Glomerular visceral epithelial cell (primary cell): Measurements from ENCODE around the gene MXD4.
A peak's percentile ranks its signal among the peaks of the same experiment; 100 is the strongest.
"Not testable (repeated sequence)": the region's sequence is repeated elsewhere in the genome, so short reads cannot be mapped to it uniquely, and the experiment has no call there.

Source experiments
- DNase-seq: peaks from one replicate; pipeline ENCODE4 v3.0.0-alpha.2; 2016; ENCODE audit errors: extremely low spot score

Gene MXD4

DNA sequence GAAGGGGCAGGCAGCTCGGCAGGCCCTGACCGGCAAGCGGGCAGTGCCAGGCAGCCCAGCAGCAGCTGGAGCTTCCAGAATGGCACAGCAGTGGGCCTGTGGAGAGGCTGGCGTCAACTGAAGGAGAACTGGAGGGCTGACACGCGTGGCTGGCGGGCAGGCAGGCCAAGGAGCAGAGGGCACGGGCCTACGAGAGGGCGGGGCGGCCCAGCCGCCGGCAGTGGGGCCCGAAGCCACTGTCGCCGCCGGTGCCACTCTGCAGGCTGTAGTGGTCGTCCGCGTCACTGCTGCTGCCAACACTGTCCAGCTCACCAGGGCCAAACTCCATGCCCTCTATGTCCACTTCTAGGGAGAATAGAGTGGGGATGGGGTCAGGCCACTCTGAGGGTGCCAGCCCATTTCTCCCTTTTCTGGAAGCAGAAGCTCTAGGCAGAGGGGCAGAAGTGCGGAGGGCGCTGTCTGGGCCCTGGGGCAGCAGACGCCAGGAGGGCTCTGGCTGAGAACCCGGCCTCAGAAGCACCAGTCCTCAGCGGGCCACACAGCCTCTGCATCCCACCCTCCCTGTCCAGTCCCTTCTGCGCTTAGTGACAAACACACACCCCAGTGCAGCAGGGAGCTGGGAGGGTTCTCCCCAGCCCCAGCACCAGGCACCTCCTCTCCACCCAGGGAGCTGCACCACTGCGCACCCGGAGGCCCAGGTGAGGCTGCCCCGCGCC lies 11.4 kb downstream of the MXD4 start:
- no peak for DNase-seq

DNA sequence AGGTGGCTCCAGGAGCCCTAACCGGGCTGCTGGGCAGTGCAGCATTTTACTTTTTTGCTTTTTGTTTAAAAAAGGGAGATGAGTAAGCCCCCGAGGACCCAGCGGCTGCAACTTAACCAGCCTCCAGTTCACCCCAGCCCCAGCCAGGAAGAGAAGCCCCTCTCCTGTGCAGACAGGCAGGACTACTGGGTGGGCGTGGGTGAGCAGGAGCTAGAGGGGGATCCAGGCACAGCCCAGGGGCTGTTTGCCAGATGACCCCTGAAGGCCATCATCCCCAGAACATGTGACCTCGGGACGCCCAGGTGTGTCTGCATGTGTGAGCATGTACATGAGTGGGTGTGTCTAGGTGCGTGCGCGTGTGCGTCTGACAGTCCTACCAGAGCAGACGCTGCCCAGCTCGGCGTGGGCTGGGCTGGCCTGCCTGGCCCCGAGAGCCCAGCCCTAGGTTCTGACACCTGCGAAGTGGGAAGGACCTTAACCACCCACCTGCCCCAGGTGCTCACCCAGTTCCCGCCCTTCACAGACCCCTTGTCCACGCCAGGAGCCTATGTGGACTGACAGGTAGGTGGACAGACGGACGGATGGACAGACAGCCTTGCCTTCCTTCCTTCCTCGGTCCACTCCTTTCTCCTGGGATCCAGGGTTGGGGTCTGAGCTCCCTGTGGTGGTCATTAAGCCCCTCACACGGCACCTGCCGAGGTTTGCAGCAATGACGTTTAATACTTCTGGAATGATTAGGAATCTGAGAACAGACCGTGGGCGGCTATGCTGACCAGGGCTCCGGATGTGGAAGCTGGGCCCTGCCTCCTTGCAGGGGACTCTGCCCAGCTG lies 12.2 kb downstream of the MXD4 start:
- no peak for DNase-seq

DNA sequence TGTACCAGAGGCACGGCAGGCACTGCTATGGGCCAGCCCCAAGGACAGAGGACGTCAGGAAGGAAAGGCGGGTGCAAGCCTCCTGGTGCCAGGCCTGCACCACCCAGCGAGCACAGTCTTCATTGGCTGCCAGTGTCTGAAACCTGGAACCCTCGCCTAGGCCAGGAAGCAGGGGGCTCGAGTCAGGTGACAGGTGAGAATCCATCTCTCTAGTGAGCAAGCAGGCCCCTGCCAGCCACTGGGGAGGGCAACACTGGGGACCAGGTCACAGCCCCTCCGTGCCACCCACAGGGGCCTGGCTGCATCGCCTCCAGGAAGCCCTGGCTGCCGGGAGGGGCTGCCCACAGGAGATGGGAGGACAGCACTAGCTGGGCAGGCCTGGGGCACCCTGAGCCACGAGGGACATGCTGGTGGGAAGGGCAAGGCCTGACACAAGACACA lies 13.1 kb downstream of the MXD4 start:
- DNase-seq: no peak

DNA sequence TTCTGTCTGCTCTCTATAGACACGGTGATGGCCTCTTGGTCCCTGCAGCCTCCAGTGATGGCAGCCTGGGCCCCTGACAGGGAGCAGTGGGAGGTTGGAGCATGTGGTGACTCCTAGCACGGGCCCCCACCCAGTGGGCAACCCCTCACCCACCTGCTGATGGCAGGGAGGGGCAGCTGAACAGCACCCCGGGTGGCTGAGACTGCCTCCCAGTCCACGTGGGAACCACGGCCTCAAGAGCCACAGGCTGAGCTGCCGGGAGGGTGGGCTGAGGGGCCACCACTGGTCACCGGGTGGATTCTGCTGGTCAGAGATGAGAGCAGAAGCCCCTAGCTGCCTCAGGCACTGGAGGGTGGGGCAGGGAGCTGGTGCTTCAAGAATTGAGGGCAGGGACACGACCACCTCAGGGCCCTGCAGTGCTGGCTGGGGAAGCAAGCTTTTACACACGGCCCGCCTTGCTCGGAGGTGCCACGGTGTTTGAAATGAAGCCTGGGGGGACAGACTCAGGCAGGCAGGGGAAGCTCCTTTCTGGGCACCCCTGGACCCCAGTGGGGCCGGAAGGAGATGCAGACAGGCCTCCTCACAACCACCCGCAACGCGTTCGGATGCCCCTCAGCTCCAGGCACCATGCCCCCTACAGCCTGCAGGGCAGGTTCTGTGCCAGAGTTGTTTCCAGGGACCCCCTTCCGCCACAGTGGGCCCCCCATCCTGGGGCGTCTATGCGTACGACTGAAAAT lies 13.7 kb downstream of the MXD4 start:
- DNase-seq: no peak

DNA sequence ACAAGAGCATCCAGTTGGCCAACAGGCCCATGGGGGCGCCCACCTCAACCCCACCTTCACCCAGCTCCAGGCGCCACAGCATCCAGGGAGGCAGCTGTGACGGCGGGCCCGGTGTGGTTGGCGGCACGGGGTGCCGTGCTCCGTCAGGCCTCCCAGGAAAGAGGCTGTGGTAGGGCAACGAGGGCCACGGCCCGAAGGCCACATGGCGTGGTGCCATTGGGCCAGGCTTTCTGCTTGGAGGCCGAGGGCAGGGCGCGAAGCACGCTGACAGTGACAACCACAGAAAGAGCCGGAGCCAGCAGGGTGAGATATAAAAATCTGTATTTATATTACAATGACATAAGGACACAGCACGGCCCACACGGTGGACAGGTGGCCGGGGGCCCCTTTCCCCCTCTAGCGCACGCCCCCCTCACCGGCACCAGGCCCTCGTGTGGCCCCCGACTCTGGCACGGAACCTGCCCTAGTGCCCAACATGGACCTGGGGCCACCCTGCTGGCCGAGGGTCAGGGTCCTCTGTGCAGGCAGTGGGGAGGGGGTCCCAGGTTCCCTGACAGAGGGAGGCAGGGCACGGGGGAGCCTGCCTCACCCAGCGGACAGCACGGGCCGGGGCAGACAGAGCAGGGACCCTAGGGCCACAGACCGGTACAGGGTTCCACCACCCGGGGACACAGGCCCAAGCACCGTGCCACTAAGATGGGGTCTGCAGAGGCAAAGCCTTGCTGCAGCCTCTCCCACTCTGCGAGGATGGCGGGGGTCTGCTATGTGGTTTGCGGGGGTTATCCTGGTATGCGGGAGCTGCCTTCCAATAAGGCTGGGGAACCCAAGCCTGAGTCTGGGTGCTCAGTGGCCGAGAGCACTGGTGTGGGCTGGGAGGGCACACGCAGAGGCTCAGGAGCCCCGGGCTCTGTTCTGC lies 14.5 kb downstream of the MXD4 start:
- no peak for DNase-seq

DNA sequence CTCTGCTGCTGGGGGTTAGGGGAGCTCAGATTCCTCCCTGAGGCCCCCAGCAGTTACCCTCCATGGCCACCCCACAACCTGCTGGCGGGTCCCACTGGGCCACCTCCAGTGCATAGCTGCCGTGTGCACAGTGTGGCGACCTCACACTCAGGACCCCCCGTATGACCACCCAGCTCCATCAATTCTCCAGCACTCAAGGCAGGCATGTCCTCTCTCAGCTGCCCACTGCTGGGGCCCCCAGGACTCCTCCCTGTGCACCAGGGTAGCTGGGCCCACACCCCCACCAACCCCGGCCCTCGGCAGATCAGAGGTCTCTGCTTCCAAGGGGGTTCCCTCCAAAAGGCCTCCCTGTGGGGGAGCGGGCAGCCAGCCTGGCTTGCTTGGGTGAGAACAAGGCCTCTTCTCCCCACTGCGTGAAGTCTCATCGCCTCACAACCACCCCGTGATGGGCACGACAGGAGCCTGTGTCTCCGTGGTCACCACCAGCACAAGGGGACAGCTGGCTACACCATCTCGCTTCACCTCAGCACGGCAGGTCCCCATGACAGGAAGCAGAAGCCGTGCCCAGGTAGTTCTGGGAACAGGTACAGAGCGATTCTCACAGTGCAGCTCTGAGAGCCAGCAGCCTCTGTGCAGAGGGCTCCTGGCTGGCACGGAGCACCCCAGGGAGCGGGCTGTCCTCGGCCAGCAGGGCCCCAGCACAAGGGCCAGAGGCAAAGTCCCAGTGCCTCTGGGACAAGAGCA lies 15.4 kb downstream of the MXD4 start:
- DNase-seq: no peak

DNA sequence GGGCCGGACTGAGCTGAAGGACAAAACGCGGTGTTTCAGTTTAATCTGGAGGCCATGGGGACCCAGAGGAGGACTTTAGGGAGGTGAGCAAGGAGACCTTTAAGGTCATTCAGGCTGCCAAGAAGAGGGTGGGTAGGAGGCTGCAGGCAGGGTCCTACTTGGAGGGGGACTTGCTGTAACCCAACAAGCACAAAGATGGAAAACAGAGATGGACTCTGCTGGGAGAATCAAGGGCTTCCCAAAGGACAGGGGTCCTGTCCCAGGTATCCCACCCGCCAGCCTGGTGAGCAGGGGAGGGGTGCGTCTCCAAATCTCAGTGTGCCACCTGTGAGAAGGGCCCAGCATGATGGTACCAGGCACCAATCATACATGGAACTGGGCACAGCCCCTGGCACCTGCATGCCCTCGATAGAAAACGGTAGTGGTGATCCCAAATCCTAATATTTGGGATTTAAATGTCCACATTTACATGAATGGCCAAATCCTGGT lies 16.1 kb downstream of the MXD4 start:
- DNase-seq: no peak

DNA sequence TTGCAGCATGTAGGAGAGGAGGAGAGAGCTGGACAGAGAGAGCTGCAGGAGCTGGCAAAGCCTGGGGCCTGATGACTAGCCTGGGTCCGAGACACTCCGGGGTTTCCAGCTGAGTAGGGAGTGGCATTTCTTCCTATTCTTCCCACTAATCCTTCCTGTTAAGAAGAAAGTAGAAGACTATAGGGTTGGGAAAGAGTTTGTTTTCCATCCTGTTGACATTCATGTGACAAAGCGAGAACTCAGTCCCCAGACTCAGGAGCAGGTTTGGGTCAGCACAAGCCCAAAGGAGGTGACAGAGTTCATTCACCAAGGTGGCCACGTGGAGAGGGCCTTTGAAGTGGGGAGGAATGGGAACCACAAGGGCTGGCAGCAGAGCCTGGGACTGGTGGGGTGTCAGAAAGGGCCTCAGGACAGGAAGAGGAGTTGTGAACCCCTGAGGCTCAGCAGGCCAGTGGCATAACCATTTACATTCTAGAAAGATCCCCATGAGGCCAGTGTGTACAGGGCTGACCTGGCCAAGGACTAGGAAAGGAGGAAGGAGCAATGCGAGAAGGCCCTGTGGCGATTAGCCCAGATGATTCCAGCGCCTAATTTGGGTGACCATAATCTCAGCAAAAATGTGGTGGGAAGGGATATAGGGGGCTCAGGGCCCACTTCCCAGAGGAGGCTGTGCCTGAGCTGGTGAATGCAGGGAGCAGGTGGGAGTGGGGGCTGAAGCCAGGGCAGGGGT lies 16.7 kb downstream of the MXD4 start:
- DNase-seq: no peak

DNA sequence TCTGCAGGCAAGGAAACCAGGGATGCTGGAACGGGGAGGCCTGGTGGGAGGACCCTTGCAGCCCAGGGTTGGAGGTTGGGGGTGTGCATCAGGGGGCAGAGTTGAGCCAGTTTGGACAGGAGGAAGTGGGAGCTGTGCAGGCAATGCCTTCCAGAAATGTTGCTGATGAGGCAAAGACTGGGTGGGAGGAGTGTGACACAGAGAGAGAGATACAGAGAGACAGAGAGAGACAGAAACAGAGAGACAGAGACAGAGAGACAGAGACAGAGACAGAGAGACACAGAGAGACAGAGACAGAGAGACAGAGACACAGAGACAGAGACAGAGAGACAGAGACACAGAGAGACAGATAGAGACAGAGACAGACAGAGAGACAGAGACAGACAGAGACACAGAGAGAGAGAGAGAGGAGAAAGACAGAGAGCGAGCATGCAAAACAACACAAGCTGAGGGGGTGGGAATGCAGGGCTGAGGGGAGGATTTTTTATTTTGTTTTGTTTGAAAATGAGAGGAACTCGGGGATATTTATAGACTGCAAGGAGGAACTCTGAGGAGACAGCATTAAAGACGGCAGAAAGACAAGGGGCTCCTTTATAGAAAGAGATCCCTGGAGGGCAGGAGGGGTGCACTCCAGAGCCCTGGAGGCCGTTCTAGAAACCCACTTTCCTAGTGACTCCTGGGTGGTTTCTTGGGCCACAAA lies 18.1 kb downstream of the MXD4 start:
- DNase-seq: no peak

DNA sequence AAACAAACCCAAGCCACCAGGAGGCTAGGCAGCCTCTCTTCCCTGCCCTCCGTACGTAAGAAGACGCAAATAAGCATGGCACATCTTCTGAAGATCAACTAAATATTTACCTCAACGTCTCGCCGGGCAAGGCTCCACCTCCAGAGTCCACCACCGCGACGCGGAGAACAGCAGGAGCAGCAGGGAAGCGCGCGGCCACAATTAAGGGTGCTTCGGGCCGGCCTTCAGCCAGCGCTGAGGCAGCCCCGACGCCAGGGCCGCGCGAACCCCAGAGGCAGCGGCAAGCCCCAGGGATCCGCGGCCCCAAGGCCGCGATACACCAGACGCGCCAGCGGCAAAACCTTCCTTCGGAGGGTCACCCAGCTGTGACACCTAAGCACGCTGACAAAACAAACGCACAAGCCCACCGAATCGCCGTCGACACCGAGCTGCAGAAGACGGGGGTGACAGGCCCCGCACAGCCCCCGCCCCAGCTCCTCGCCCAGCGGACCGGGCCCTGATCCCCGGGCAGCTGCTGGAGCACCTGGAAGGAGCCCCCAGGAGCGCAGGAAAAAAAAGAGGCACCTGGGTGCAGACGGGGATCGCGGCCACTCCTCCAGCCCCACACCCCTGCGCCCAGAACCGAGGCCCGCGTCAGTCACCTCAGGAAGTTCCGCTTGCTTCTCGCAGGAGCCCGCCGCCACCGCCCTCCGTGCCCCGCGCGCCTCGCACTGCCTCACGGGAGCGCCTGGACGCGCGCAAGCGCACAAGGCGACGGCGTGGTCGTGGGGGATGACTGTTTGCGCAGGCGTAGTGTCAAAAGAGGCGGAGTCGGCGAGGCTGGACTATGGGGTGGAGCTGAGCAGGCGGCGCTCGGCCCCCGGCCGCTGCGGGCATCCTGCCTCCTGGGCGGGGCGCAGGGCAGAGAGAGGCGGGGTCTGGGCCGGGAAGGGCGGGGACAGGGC lies 20.2 kb downstream of the MXD4 start, which contains the start of the genes HAUS3 and POLN:
Gene HAUS3, minus strand, starts transcription at position 712 of the 944 bp plus-strand sequence. CDS start 1,175 bp downstream, outside the sequence.
Gene POLN, minus strand, starts transcription at position 712 of the 944 bp plus-strand sequence. CDS start 12,890 bp downstream, outside the sequence.
- peak; percentile 99 for DNase-seq

DNA sequence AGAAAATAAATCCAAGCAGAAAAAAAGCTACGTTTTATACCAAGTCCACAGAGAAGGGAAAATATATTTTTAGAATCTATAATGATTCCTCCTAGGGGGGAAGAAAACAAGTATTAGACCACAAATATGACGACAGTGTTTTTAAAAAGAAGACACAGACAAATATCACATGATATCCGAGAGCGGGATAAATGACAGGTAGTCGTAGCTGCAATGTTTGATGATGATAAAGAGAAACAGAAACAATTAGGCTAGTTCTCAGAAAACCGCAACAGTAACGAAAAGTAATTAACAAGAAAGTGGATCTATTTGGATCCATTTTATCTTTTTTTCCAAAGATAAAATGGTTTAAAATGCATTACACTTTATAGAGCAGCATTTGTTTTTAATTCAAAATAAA lies 20.9 kb downstream of the MXD4 start:
- DNase-seq: no peak

DNA sequence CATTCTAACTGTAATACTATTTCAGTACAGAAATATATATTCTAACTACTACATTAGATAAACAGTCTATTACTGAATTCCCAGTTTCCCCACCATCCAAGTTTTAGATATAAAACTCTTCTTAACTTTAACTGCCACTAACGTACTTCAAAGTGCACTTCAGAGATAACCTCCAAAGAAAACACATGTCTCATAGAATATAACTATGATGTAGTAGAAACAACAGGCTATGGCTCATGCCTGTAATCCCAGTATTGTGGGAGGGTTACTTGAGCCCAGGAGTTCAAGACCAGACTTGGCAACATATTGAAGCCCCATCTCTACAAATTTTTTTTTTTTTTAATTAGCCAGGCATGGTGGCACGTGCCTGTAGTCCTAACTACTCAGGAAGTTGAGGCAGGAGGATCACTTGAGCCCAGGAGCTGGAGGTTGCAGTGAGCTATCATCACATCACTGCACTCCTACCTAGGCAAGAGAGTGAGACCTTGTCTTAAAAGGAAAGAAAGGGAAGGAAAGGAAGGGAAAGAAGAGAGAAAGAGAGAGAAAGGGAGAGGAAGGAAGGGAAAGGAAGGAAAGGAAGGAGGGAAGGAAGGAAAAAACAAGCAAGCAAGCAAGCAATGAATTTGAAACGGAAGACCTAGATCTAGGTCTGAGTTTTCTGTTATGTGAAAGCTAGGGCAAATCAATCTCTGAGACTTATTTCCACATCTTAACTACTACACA lies 24.8 kb downstream of the MXD4 start:
- DNase-seq: no peak

DNA sequence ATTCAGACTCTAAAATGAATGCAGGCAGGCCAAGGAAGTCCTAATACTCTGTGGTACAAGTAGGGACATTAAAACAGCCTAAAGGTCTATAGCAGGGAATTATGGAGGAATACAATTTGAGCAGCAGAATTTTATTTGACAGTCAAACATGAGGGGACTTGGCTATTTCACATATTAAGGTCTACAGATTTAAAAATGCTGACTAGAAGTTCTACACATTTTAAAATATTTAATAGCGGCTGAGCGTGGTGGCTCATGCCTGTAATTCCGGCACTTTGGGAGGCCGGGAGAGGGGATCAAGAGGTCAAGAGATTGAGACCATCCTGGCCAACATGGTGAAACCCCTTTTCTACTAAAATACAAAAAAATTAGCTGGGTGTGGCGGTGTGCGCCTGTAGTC lies 30.8 kb downstream of the MXD4 start:
- no peak for DNase-seq

DNA sequence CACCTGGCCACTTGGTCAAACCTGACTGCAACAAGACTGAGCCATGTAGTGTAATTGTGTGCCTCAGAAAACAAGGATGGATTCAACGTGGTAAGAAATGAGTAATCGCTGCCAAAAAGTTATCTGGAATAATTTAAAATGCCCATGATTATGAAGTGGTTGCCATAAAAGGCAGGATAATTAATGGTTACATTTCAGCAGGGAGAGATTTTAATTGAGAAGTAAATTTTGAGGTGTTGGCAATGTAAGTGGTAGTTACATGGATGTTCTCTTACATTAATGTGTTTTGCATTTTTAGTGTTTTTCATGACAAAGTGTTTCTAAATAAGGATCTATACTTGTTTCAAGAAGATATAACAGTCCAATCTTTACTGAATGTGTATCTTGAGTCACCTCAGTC lies 35.6 kb downstream of the MXD4 start:
- no peak for DNase-seq

DNA sequence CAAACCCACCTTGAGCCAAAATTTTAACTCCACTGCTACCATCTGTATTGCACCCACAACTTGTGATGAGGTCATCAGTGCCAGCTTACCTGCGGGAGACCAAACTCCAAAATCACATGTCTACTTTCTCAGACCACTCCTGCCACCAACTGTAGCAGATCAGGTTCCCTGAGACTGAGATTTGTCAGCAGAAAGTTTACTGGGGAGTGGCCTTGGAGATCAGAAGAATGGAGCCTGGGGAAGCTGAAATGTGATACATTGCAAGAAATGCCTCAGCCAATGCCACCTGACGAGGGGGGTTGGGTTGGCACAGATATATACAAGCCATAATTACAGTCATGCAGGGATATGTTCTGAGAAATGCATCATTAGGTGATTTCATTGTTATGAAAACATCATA lies 39.1 kb downstream of the MXD4 start:
- DNase-seq: no peak

DNA sequence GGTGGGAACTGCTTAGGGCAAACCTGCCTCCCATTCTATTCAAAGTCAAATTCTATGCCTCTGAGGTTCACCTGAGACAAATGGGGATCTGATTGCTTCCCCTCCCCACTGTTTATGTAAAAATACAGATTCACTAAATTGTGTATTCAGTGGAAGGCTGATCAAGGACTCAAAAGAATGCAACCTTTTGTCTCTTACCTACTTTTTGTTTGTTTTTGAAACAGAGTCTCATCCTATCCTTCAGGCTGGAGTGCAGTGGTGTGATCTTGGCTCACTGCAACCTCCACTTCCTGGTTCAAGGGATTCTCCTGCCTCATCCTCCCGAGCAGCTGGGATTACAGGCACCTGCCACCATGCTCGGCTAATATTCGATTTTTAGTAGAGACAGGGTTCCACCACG lies 40.5 kb downstream of the MXD4 start:
- DNase-seq: not testable (repeated sequence)

DNA sequence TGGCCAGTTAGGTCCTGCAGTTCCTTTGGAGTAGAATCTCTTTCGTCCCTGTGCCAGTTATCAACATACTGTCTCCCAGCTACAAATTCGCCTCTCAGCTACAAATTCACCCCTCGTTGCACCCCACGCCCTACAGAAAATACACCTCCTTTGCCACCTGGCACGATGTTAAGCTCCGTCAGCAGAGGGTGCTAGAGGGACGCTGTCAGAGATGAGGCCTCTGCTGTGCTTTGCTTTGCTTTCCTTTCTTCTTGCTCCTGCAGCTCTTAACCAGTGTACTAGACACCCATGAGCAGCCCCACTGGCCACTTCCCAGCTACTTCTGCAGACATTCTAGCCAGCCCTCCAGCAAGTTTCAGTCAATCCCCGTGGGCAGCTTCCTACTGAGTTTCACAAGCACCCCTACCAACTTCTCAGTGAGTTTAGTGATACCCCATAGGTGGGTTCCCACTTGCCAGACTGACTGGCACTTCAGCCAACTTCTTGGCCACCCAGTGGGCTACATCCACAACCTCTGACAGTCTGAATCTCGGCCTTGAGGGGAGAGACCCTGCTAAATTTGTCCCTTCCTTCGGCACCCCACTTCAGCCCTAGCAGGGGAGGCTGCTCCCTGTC lies 41.8 kb downstream of the MXD4 start:
- DNase-seq: peak; percentile 77
